ENCODE measurements around the gene PTPRT.

DNA sequence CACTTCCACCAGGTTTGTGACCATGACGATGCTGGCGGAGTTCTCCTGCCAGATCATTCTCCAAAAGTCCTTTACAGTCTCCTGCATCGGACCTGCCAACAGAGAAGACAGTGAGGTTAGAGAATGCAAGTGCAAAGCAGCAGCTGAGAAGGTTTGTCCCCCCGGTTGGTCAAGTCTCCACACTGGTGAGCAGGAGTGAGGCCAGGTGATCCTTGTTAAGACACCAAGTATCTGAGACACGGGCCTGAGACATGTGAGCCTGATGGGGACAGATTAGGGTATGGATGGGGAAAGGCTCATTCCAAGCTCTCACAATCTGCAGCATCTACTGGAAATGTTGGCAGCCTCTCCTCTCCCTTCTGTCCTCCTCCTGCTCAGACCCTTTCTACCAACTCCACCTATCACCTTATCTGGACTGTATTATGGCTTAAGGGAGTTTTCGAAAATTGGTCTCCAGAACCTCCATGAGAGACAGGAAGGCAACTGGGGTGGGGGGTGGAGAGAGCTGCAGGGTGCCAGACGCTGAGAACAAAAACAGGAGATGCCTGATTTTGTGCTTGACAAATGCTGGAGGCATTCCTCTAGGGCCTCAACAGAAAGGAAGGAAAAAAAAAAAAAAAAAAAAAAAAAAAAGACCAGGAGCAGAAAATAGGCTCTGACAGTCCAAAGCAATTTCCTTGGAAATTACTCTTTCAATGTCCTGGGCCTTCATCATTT lies 1071.1 kb downstream of the PTPRT start:
- no peak for TF ChIP-seq POLR2A (IDR thresholded peaks at IDR 0.05)
- TF ChIP-seq, protein P1, sequence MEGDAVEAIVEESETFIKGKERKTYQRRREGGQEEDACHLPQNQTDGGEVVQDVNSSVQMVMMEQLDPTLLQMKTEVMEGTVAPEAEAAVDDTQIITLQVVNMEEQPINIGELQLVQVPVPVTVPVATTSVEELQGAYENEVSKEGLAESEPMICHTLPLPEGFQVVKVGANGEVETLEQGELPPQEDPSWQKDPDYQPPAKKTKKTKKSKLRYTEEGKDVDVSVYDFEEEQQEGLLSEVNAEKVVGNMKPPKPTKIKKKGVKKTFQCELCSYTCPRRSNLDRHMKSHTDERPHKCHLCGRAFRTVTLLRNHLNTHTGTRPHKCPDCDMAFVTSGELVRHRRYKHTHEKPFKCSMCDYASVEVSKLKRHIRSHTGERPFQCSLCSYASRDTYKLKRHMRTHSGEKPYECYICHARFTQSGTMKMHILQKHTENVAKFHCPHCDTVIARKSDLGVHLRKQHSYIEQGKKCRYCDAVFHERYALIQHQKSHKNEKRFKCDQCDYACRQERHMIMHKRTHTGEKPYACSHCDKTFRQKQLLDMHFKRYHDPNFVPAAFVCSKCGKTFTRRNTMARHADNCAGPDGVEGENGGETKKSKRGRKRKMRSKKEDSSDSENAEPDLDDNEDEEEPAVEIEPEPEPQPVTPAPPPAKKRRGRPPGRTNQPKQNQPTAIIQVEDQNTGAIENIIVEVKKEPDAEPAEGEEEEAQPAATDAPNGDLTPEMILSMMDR (IDR thresholded peaks at IDR 0.05), result no peak
